ENCODE measurements around the gene TOX2. TPM values are rescaled to one million over a fixed set of nuclear protein-coding genes. Genes with fewer than 3 reads are reported as not detected.

TOX2 gene
- total RNA-seq (1 to 10 TPM in 4 of 5 donors, under 1 TPM in 1; 0.38 to 3.0 (median 1.6) TPM), total RNA-seq (0.17 to 4.7 (median 0.76) reads per million in 29 experiments)
- 0.64 TPM for total RNA-seq (2013)

- Mint-ChIP-seq H3K4me3 (peak within 1 kb of the TSS; percentile 82 to 90 (median 89)), H3K4me1 (peaks cover 23 to 25% (median 23%) of the 10 kb centered on the region in 3 donors), H3K27me3 (peaks cover 31 to 47% of the 10 kb centered on the region in 2 donors), H3K9me3 (peaks cover 0 to 15% (median 0%) of the 10 kb centered on the region in 3 donors), H3K27ac (peak within 1 kb of the TSS; percentile 12 to 29), H3K36me3 (no peaks in the 10 kb centered on the region)
- no peaks in the 10 kb centered on the region for H3K36me3 ChIP-seq (ENCODE audit: control insufficient read depth in 2 of 2, extremely low read depth in 1 of 2, insufficient read depth in 1 of 2, low read length in 1 of 2)
- H3K4me1 ChIP-seq (ENCODE audit: control insufficient read depth in 1 of 2, extremely low read depth in 1 of 2, insufficient read depth in 2 of 2, low read length in 2 of 2) = peaks cover 4 to 29% of the 10 kb centered on the region in 2 experiments
- WGBS (ENCODE audit: insufficient coverage) = under 1% methylated on average over 97 of the region's 111 CpGs
- no peaks in the 10 kb centered on the region for H3K9me3 ChIP-seq
- POLR2A ChIA-PET = interaction anchor here in 1 of 2 donors (0.7 kb wide), 1 partner anchor 676 kb away, joined by 4 read pairs; no protein-coding TSS in a partner anchor
- ATAC-seq (replicated peaks in 1 of 4) (peak; percentile 80 to 86 (median 80)), DNase-seq (peak in 31 of 35 experiments; percentile 13 to 70 (median 38))
- H3K27me3 ChIP-seq (replicated peaks in 1 of 2; ENCODE audit: control insufficient read depth in 2 of 2, extremely low read depth in 1 of 2, insufficient read depth in 2 of 2, low read length in 1 of 2) = peaks cover 4 to 44% of the 10 kb centered on the region in 2 experiments
- peak within 1 kb of the TSS; percentile 48 to 57 for H3K4me3 ChIP-seq (ENCODE audit: control insufficient read depth in 1 of 2, extremely low read depth in 1 of 2, low read length in 1 of 2)
- CTCF ChIA-PET = no interaction called here
- H3K27ac ChIP-seq (ENCODE audit: low read length) = no peak within 1 kb of the TSS
Observed at GRCh38 chr20:43914311-43915210, at the start of gene TOX2. TSS of gene TOX2 (plus strand) at chr20:43914852. CDS start at chr20:43914892, 40 bp downstream.

DNA sequence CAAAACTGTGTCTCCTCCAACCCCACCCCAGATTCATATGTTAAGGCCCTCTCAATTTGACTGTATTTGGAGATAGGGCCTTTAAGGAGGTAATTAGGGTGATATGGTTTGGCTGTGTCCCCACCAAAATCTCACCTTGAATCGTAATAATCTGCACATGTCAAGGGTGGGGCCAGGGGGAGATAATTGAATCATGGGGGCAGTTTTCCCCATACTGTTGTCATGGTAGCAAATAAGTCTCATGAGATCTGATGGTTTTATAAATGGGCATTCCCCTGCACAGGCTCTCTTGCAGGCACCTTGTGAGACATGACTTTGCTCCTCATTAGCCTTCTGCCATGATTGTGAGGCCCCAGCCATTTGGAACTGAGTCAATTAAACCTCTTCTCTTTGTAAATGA, 46.6 kb upstream of the TOX2 start:
- Histone ChIP-seq H3K4me3 (ENCODE audit: control insufficient read depth in 1 of 2, extremely low read depth in 1 of 2, low read length in 1 of 2) (no peak overlapping the region), H3K27me3 (replicated peaks in 1 of 2; ENCODE audit: control insufficient read depth in 2 of 2, extremely low read depth in 1 of 2, insufficient read depth in 2 of 2, low read length in 1 of 2) (peaks cover 0 to 4% of the 10 kb centered on the region in 2 experiments), H3K27ac (ENCODE audit: low read length) (no peak overlapping the region), H3K36me3 (ENCODE audit: control insufficient read depth in 2 of 2, extremely low read depth in 1 of 2, insufficient read depth in 1 of 2, low read length in 1 of 2) (no peaks in the 10 kb centered on the region), H3K9me3 (no peaks in the 10 kb centered on the region), H3K4me1 (ENCODE audit: control insufficient read depth in 1 of 2, extremely low read depth in 1 of 2, insufficient read depth in 2 of 2, low read length in 2 of 2) (no peaks in the 10 kb centered on the region)
- DNase-seq (no peak), ATAC-seq (replicated peaks in 1 of 4) (no peak)
- Mint-ChIP-seq H3K4me3 (no peak overlapping the region), H3K4me1 (no peaks in the 10 kb centered on the region), H3K9me3 (no peaks in the 10 kb centered on the region), H3K27ac (no peak overlapping the region), H3K27me3 (peaks cover 0 to 4% of the 10 kb centered on the region in 2 donors), H3K36me3 (no peaks in the 10 kb centered on the region)
- ChIA-PET CTCF (no interaction called here), POLR2A (no interaction called here)
- no CpG with 5 or more reads among the region's 1 CpG for WGBS (ENCODE audit: insufficient coverage)

GRCh38 chr20:43870484-43870883, 44.2 kb upstream of the TOX2 start:
- DNase-seq (no peak), ATAC-seq (replicated peaks in 1 of 4) (no peak)
- Histone ChIP-seq H3K4me3 (ENCODE audit: control insufficient read depth in 1 of 2, extremely low read depth in 1 of 2, low read length in 1 of 2) (no peak overlapping the region), H3K4me1 (ENCODE audit: control insufficient read depth in 1 of 2, extremely low read depth in 1 of 2, insufficient read depth in 2 of 2, low read length in 2 of 2) (no peaks in the 10 kb centered on the region), H3K27me3 (replicated peaks in 1 of 2; ENCODE audit: control insufficient read depth in 2 of 2, extremely low read depth in 1 of 2, insufficient read depth in 2 of 2, low read length in 1 of 2) (peaks cover 0 to 4% of the 10 kb centered on the region in 2 experiments), H3K36me3 (ENCODE audit: control insufficient read depth in 2 of 2, extremely low read depth in 1 of 2, insufficient read depth in 1 of 2, low read length in 1 of 2) (no peaks in the 10 kb centered on the region), H3K27ac (ENCODE audit: low read length) (no peak overlapping the region), H3K9me3 (no peaks in the 10 kb centered on the region)
- H3K4me1 Mint-ChIP-seq = no peaks in the 10 kb centered on the region
- H3K36me3 Mint-ChIP-seq = no peaks in the 10 kb centered on the region
- peaks cover 0 to 4% of the 10 kb centered on the region in 2 donors for H3K27me3 Mint-ChIP-seq
- H3K9me3 Mint-ChIP-seq = no peaks in the 10 kb centered on the region
- POLR2A ChIA-PET = no interaction called here
- no peak overlapping the region for H3K27ac Mint-ChIP-seq
- CTCF ChIA-PET = no interaction called here
- H3K4me3 Mint-ChIP-seq = no peak overlapping the region

- no peak overlapping the region for H3K4me3 ChIP-seq (ENCODE audit: control insufficient read depth in 1 of 2, extremely low read depth in 1 of 2, low read length in 1 of 2)
- H3K4me1 Mint-ChIP-seq = no peaks in the 10 kb centered on the region
- no peaks in the 10 kb centered on the region for H3K27me3 ChIP-seq (replicated peaks in 1 of 2; ENCODE audit: control insufficient read depth in 2 of 2, extremely low read depth in 1 of 2, insufficient read depth in 2 of 2, low read length in 1 of 2)
- POLR2A ChIA-PET = no interaction called here
- H3K36me3 Mint-ChIP-seq = no peaks in the 10 kb centered on the region
- ATAC-seq (replicated peaks in 1 of 4) = no peak
- no peak overlapping the region for H3K27ac Mint-ChIP-seq
- no peaks in the 10 kb centered on the region for H3K9me3 ChIP-seq
- no peak overlapping the region for H3K27ac ChIP-seq (ENCODE audit: low read length)
- no peak for DNase-seq
- H3K36me3 ChIP-seq (ENCODE audit: control insufficient read depth in 2 of 2, extremely low read depth in 1 of 2, insufficient read depth in 1 of 2, low read length in 1 of 2) = no peaks in the 10 kb centered on the region
- H3K4me1 ChIP-seq (ENCODE audit: control insufficient read depth in 1 of 2, extremely low read depth in 1 of 2, insufficient read depth in 2 of 2, low read length in 2 of 2) = no peaks in the 10 kb centered on the region
- no peak overlapping the region for H3K4me3 Mint-ChIP-seq
- H3K27me3 Mint-ChIP-seq = peaks cover 10 to 19% of the 10 kb centered on the region in 2 donors
- WGBS (ENCODE audit: insufficient coverage) = no CpG with 5 or more reads among the region's 1 CpG
- CTCF ChIA-PET = no interaction called here
- peaks cover 0 to 2% (median 0%) of the 10 kb centered on the region in 3 donors for H3K9me3 Mint-ChIP-seq
Observed at GRCh38 chr20:43878776-43879175, 35.9 kb upstream of the TOX2 start.

GRCh38 chr20:43893930-43894329, 20.7 kb upstream of the TOX2 start:
- Histone ChIP-seq H3K27me3 (replicated peaks in 1 of 2; ENCODE audit: control insufficient read depth in 2 of 2, extremely low read depth in 1 of 2, insufficient read depth in 2 of 2, low read length in 1 of 2) (peaks cover 0 to 15% of the 10 kb centered on the region in 2 experiments), H3K4me3 (ENCODE audit: control insufficient read depth in 1 of 2, extremely low read depth in 1 of 2, low read length in 1 of 2) (no peak overlapping the region), H3K27ac (ENCODE audit: low read length) (no peak overlapping the region), H3K9me3 (peaks cover 2% of the 10 kb centered on the region), H3K4me1 (ENCODE audit: control insufficient read depth in 1 of 2, extremely low read depth in 1 of 2, insufficient read depth in 2 of 2, low read length in 2 of 2) (no peaks in the 10 kb centered on the region), H3K36me3 (ENCODE audit: control insufficient read depth in 2 of 2, extremely low read depth in 1 of 2, insufficient read depth in 1 of 2, low read length in 1 of 2) (no peaks in the 10 kb centered on the region)
- Mint-ChIP-seq H3K4me3 (no peak overlapping the region), H3K27ac (no peak overlapping the region), H3K4me1 (no peaks in the 10 kb centered on the region), H3K27me3 (peaks cover 0 to 14% of the 10 kb centered on the region in 2 donors), H3K36me3 (peaks cover 3% of the 10 kb centered on the region), H3K9me3 (peaks cover 18 to 36% (median 18%) of the 10 kb centered on the region in 3 donors)
- DNase-seq (no peak), ATAC-seq (replicated peaks in 1 of 4) (no peak)
- WGBS (ENCODE audit: insufficient coverage) = 60% methylated on average over 1 of the region's 2 CpGs
- ChIA-PET POLR2A (no interaction called here), CTCF (no interaction called here)

DNA sequence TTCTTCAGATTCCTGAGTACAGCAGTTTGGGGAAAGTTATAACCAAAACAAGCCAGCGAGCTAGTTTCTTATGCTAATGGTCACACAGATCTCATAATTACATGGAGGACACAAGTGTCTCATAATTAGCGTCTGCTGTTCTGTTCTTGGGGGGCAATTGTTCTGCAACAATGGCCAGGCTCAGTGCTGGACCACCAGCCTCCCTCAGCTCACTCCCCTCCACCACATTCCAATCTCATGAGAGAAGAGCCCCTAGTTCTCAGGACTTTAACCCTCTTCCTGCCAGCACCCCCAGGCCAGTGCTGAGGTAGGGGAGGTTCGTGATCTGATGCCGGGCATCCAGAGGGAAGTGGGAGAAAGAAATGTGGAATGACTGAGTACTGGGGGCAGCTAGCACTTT, 20.2 kb upstream of the TOX2 start:
- 73% methylated on average over 3 of the region's 4 CpGs for WGBS (ENCODE audit: insufficient coverage)
- H3K4me3 Mint-ChIP-seq = no peak overlapping the region
- Histone ChIP-seq H3K4me3 (ENCODE audit: control insufficient read depth in 1 of 2, extremely low read depth in 1 of 2, low read length in 1 of 2) (no peak overlapping the region), H3K36me3 (ENCODE audit: control insufficient read depth in 2 of 2, extremely low read depth in 1 of 2, insufficient read depth in 1 of 2, low read length in 1 of 2) (no peaks in the 10 kb centered on the region), H3K9me3 (peaks cover 2% of the 10 kb centered on the region), H3K27ac (ENCODE audit: low read length) (no peak overlapping the region), H3K27me3 (replicated peaks in 1 of 2; ENCODE audit: control insufficient read depth in 2 of 2, extremely low read depth in 1 of 2, insufficient read depth in 2 of 2, low read length in 1 of 2) (peaks cover 0 to 20% of the 10 kb centered on the region in 2 experiments), H3K4me1 (ENCODE audit: control insufficient read depth in 1 of 2, extremely low read depth in 1 of 2, insufficient read depth in 2 of 2, low read length in 2 of 2) (no peaks in the 10 kb centered on the region)
- ATAC-seq (replicated peaks in 1 of 4) (no peak), DNase-seq (no peak)
- POLR2A ChIA-PET = no interaction called here
- no peak overlapping the region for H3K27ac Mint-ChIP-seq
- CTCF ChIA-PET = no interaction called here
- no peaks in the 10 kb centered on the region for H3K4me1 Mint-ChIP-seq
- H3K9me3 Mint-ChIP-seq = peaks cover 16 to 33% (median 18%) of the 10 kb centered on the region in 3 donors
- peaks cover 0 to 10% of the 10 kb centered on the region in 2 donors for H3K27me3 Mint-ChIP-seq
- H3K36me3 Mint-ChIP-seq = peaks cover 1% of the 10 kb centered on the region
